Esophagus squamous epithelium (tissue), 5 donors: Measurements from ENCODE around the gene ACOT11. TPM values are rescaled to one million over a fixed set of nuclear protein-coding genes. Genes with fewer than 3 reads are reported as not detected.

Experiments used
- DNase-seq: peaks from one replicate; lab custom pipeline; 2025; lab: John Stamatoyannopoulos, UW
- H3K27ac ChIP-seq, 4 donors: fragments of 200-600 bp; sonication (generic); one replicate each; pipeline ENCODE4 v1.5.1; 2016 to 2019; ENCODE audit warnings: mild to moderate bottlenecking in 1 of 4
- H3K27me3 ChIP-seq, 4 donors: fragments of 200-600 bp; sonication (generic); 1 replicate in 3 of 4; 2 replicates in 1 of 4; pipeline versions ENCODE4 v1.5.1 to v1.6.0; 2017 to 2021; ENCODE audit warnings: antibody characterized with exemption in 1 of 4
- H3K36me3 ChIP-seq, 3 donors: fragments of 200-600 bp; sonication (generic); one replicate each; pipeline ENCODE4 v1.5.1; 2016 to 2019
- H3K4me1 ChIP-seq, 3 donors: fragments of 200-600 bp; sonication (generic); one replicate each; pipeline ENCODE4 v1.5.1; 2017 to 2019
- H3K4me3 ChIP-seq, 4 donors: fragments of 200-600 bp; sonication (generic); 1 replicate in 3 of 4; 2 replicates in 1 of 4; pipeline ENCODE4 v1.5.1; 2016 to 2019; ENCODE audit warnings: mild to moderate bottlenecking in 2 of 4, moderate library complexity in 1 of 4
- H3K9me3 ChIP-seq, 3 donors: fragments of 200-600 bp; sonication (generic); one replicate each; pipeline ENCODE4 v1.5.1; 2016 to 2019
- CTCF ChIP-seq, 6 experiments: fragments of 450-650 bp in 4 of 6; fragments of 200-600 bp in 2 of 6; sonication (generic) in 2 of 6; IDR thresholded peaks; one replicate each; pipeline ENCODE4 v1.5.1; 2016 to 2019; ENCODE audit warnings: antibody characterized with exemption in 6 of 6, mild to moderate bottlenecking in 4 of 6, moderate library complexity in 4 of 6
- POLR2A ChIP-seq, 4 donors: fragments of 450-650 bp; IDR thresholded peaks; one replicate each; pipeline ENCODE4 v1.6.1; 2017; ENCODE audit warnings: antibody characterized with exemption in 4 of 4, mild to moderate bottlenecking in 4 of 4, moderate library complexity in 3 of 4
- WGBS, 2 donors: methylation state at CpG; one replicate each; pipeline ENCODE4 v1.1.5; 2018; 5-methylcytosine and 5-hydroxymethylcytosine counted together
- intact Hi-C: fragments of 100-400 bp; cut with DNase I; formaldehyde crosslinking; loops from one replicate; pipeline ENCODE4 v1.15.0; 2022
- total RNA-seq, 4 donors: library from RNA; depleted of rRNA; stranded (reverse); fragments of >200 nt; gene quantifications; one replicate each; pipeline ENCODE4 v1.1.0, GENCODE V29; 2016
- donor health status: DM: yes; HTN: yes; CAD: no.

ACOT11 gene
- total RNA-seq, 4 donors from 2014 or later = 10.1 to 33.9 (median 20.3) TPM

- Histone ChIP-seq H3K27ac (peak overlapping the region in 3 of 4 donors; percentile 74 to 76 (median 75)), H3K9me3 (no peaks in the 10 kb centered on the region), H3K27me3 (no peaks in the 10 kb centered on the region), H3K36me3 (no peaks in the 10 kb centered on the region), H3K4me1 (peaks cover 22 to 70% (median 26%) of the 10 kb centered on the region in 3 donors), H3K4me3 (no peak overlapping the region)
- no peak for TF ChIP-seq POLR2A (IDR thresholded peaks at IDR 0.05)
- TF ChIP-seq CTCF (IDR thresholded peaks at IDR 0.05) = no peak
- 89 to 93% methylated on average over 1 to 3 of the region's 5 CpGs for WGBS, 2 donors
- no peak for DNase-seq
- intact Hi-C loops = no loop called here
These were observed 22.1 kb downstream of the ACOT11 start for GRCh38 chr1:54570161-54570560.

GRCh38 chr1:54571326-54571725 lies 23.3 kb downstream of the ACOT11 start:
- WGBS, 2 donors = 67 to 73% methylated on average over 2 to 3 of the region's 3 CpGs
- intact Hi-C loops = no loop called here
- Histone ChIP-seq H3K9me3 (no peaks in the 10 kb centered on the region), H3K4me3 (no peak overlapping the region), H3K36me3 (no peaks in the 10 kb centered on the region), H3K4me1 (peaks cover 22 to 65% (median 26%) of the 10 kb centered on the region in 3 donors), H3K27ac (peak overlapping the region; percentile 11 to 76 (median 74)), H3K27me3 (no peaks in the 10 kb centered on the region)
- TF ChIP-seq POLR2A (IDR thresholded peaks at IDR 0.05) (no peak), CTCF (IDR thresholded peaks at IDR 0.05) (no peak)
- no peak for DNase-seq

- Histone ChIP-seq H3K4me3 (no peak overlapping the region), H3K4me1 (peaks cover 22 to 63% (median 26%) of the 10 kb centered on the region in 3 donors), H3K9me3 (no peaks in the 10 kb centered on the region), H3K27me3 (no peaks in the 10 kb centered on the region), H3K27ac (peak overlapping the region; percentile 11 to 76 (median 74)), H3K36me3 (no peaks in the 10 kb centered on the region)
- intact Hi-C loops = no loop called here
- 45 to 51% methylated on average over 5 of the region's 8 CpGs for WGBS, 2 donors
- TF ChIP-seq POLR2A (IDR thresholded peaks at IDR 0.05) = no peak
- TF ChIP-seq CTCF (IDR thresholded peaks at IDR 0.05) = no peak
- DNase-seq = no peak
These were observed 23.9 kb downstream of the ACOT11 start for GRCh38 chr1:54571803-54572541.

GRCh38 chr1:54572542-54572850 lies 24.5 kb downstream of the ACOT11 start:
- H3K4me1 ChIP-seq = peaks cover 22 to 58% (median 25%) of the 10 kb centered on the region in 3 donors
- no peak overlapping the region for H3K4me3 ChIP-seq
- no peak for DNase-seq
- H3K36me3 ChIP-seq = no peaks in the 10 kb centered on the region
- TF ChIP-seq CTCF (IDR thresholded peaks at IDR 0.05) = no peak
- TF ChIP-seq POLR2A (IDR thresholded peaks at IDR 0.05) = no peak
- H3K27me3 ChIP-seq = no peaks in the 10 kb centered on the region
- no peaks in the 10 kb centered on the region for H3K9me3 ChIP-seq
- 43 to 84% methylated on average over 2 of the region's 3 CpGs for WGBS, 2 donors
- peak overlapping the region in 1 of 4 donors; percentile 75 for H3K27ac ChIP-seq
- intact Hi-C loops = no loop called here

GRCh38 chr1:54574158-54574778 lies 26.2 kb downstream of the ACOT11 start:
- no peaks in the 10 kb centered on the region for H3K36me3 ChIP-seq
- no peak overlapping the region for H3K4me3 ChIP-seq
- no peak overlapping the region for H3K27ac ChIP-seq
- H3K9me3 ChIP-seq = no peaks in the 10 kb centered on the region
- 83 to 86% methylated on average over 8 to 9 of the region's 12 CpGs for WGBS, 2 donors
- no peaks in the 10 kb centered on the region for H3K27me3 ChIP-seq
- no peak for TF ChIP-seq POLR2A (IDR thresholded peaks at IDR 0.05)
- no peak for TF ChIP-seq CTCF (IDR thresholded peaks at IDR 0.05)
- no peak for DNase-seq
- peaks cover 15 to 56% (median 17%) of the 10 kb centered on the region in 3 donors for H3K4me1 ChIP-seq
- intact Hi-C loops = no loop called here
